ENCODE results near the gene ALX3.

ALX3 gene

GRCh38 chr1:110070671-110071242 is at the start of gene ALX3:
ALX3 (minus strand) TSS chr1:110070672; CDS start chr1:110070612, 60 bp downstream.
- Histone ChIP-seq H3K36me3 (ENCODE audit: insufficient read depth, insufficient read length, low read length) (no peaks in the 10 kb centered on the region), H3K9ac (ENCODE audit: insufficient read length, low read depth) (peak within 1 kb of the TSS; percentile 62), H3K4me3 (ENCODE audit: insufficient read length, low read depth) (peak within 1 kb of the TSS; percentile 37), H3K27me3 (ENCODE audit: insufficient read depth, insufficient read length) (peaks cover 97% of the 10 kb centered on the region), H3K9me3 (ENCODE audit: insufficient read depth, low read length) (no peaks in the 10 kb centered on the region), H3K4me1 (ENCODE audit: insufficient read depth, insufficient read length) (peaks cover 25% of the 10 kb centered on the region)
- DNase-seq (ENCODE audit: low read depth, low spot score): no peak
- TF ChIP-seq SUZ12 (IDR thresholded peaks at IDR 0.05; ENCODE audit: extremely low read depth, insufficient read depth, insufficient read length) (no peak), YY1 (IDR thresholded peaks at IDR 0.05; ENCODE audit: insufficient read depth, insufficient read length) (no peak), ZNF274 (IDR thresholded peaks at IDR 0.05; ENCODE audit: low read depth, low read length) (no peak)

- Histone ChIP-seq H3K4me3 (ENCODE audit: insufficient read length, low read depth) (no peak overlapping the region), H3K36me3 (ENCODE audit: insufficient read depth, insufficient read length, low read length) (no peaks in the 10 kb centered on the region), H3K4me1 (ENCODE audit: insufficient read depth, insufficient read length) (peaks cover 3% of the 10 kb centered on the region), H3K9ac (ENCODE audit: insufficient read length, low read depth) (no peak overlapping the region), H3K27me3 (ENCODE audit: insufficient read depth, insufficient read length) (no peaks in the 10 kb centered on the region), H3K9me3 (ENCODE audit: insufficient read depth, low read length) (peaks cover 28% of the 10 kb centered on the region)
- no peak for DNase-seq (ENCODE audit: low read depth, low spot score)
- no peak for TF ChIP-seq ZNF274 (IDR thresholded peaks at IDR 0.05; ENCODE audit: low read depth, low read length)
These were observed 49.4 kb upstream of the ALX3 start for GRCh38 chr1:110119843-110120242.

GRCh38 chr1:110118636-110119396 is 48.3 kb upstream of the ALX3 start:
- H3K27me3 ChIP-seq (ENCODE audit: insufficient read depth, insufficient read length): no peaks in the 10 kb centered on the region
- H3K9me3 ChIP-seq (ENCODE audit: insufficient read depth, low read length): peaks cover 19% of the 10 kb centered on the region
- DNase-seq (ENCODE audit: low read depth, low spot score): no peak
- H3K4me1 ChIP-seq (ENCODE audit: insufficient read depth, insufficient read length): peaks cover 4% of the 10 kb centered on the region
- no peak overlapping the region for H3K4me3 ChIP-seq (ENCODE audit: insufficient read length, low read depth)
- no peak for TF ChIP-seq SUZ12 (IDR thresholded peaks at IDR 0.05; ENCODE audit: extremely low read depth, insufficient read depth, insufficient read length)
- no peak for TF ChIP-seq ZNF274 (IDR thresholded peaks at IDR 0.05; ENCODE audit: low read depth, low read length)
- TF ChIP-seq YY1 (IDR thresholded peaks at IDR 0.05; ENCODE audit: insufficient read depth, insufficient read length): no peak
- no peaks in the 10 kb centered on the region for H3K36me3 ChIP-seq (ENCODE audit: insufficient read depth, insufficient read length, low read length)
- no peak overlapping the region for H3K9ac ChIP-seq (ENCODE audit: insufficient read length, low read depth)

- no peak for DNase-seq (ENCODE audit: low read depth, low spot score)
- Histone ChIP-seq H3K36me3 (ENCODE audit: insufficient read depth, insufficient read length, low read length) (no peaks in the 10 kb centered on the region), H3K9ac (ENCODE audit: insufficient read length, low read depth) (no peak overlapping the region), H3K9me3 (ENCODE audit: insufficient read depth, low read length) (no peaks in the 10 kb centered on the region), H3K27me3 (ENCODE audit: insufficient read depth, insufficient read length) (no peaks in the 10 kb centered on the region), H3K4me3 (ENCODE audit: insufficient read length, low read depth) (no peak overlapping the region), H3K4me1 (ENCODE audit: insufficient read depth, insufficient read length) (peaks cover 13% of the 10 kb centered on the region)
- no peak for TF ChIP-seq SUZ12 (IDR thresholded peaks at IDR 0.05; ENCODE audit: extremely low read depth, insufficient read depth, insufficient read length)
These were observed 44.3 kb upstream of the ALX3 start for GRCh38 chr1:110114784-110115183.

GRCh38 chr1:110114173-110114572 is 43.7 kb upstream of the ALX3 start:
- Histone ChIP-seq H3K4me1 (ENCODE audit: insufficient read depth, insufficient read length) (peaks cover 13% of the 10 kb centered on the region), H3K4me3 (ENCODE audit: insufficient read length, low read depth) (no peak overlapping the region), H3K9ac (ENCODE audit: insufficient read length, low read depth) (no peak overlapping the region), H3K27me3 (ENCODE audit: insufficient read depth, insufficient read length) (no peaks in the 10 kb centered on the region), H3K9me3 (ENCODE audit: insufficient read depth, low read length) (no peaks in the 10 kb centered on the region), H3K36me3 (ENCODE audit: insufficient read depth, insufficient read length, low read length) (no peaks in the 10 kb centered on the region)
- no peak for TF ChIP-seq YY1 (IDR thresholded peaks at IDR 0.05; ENCODE audit: insufficient read depth, insufficient read length)
- no peak for TF ChIP-seq ZNF274 (IDR thresholded peaks at IDR 0.05; ENCODE audit: low read depth, low read length)
- no peak for DNase-seq (ENCODE audit: low read depth, low spot score)

GRCh38 chr1:110113551-110113950 is 43.1 kb upstream of the ALX3 start:
- H3K27me3 ChIP-seq (ENCODE audit: insufficient read depth, insufficient read length): no peaks in the 10 kb centered on the region
- H3K9me3 ChIP-seq (ENCODE audit: insufficient read depth, low read length): no peaks in the 10 kb centered on the region
- no peak for TF ChIP-seq ZNF274 (IDR thresholded peaks at IDR 0.05; ENCODE audit: low read depth, low read length)
- no peak for TF ChIP-seq SUZ12 (IDR thresholded peaks at IDR 0.05; ENCODE audit: extremely low read depth, insufficient read depth, insufficient read length)
- TF ChIP-seq YY1 (IDR thresholded peaks at IDR 0.05; ENCODE audit: insufficient read depth, insufficient read length): no peak
- peaks cover 13% of the 10 kb centered on the region for H3K4me1 ChIP-seq (ENCODE audit: insufficient read depth, insufficient read length)
- no peak for DNase-seq (ENCODE audit: low read depth, low spot score)
- H3K9ac ChIP-seq (ENCODE audit: insufficient read length, low read depth): no peak overlapping the region
- H3K4me3 ChIP-seq (ENCODE audit: insufficient read length, low read depth): no peak overlapping the region
- H3K36me3 ChIP-seq (ENCODE audit: insufficient read depth, insufficient read length, low read length): no peaks in the 10 kb centered on the region

GRCh38 chr1:110112656-110113055 is 42.2 kb upstream of the ALX3 start:
- DNase-seq (ENCODE audit: low read depth, low spot score): no peak
- no peak for TF ChIP-seq ZNF274 (IDR thresholded peaks at IDR 0.05; ENCODE audit: low read depth, low read length)
- no peak for TF ChIP-seq YY1 (IDR thresholded peaks at IDR 0.05; ENCODE audit: insufficient read depth, insufficient read length)
- no peak for TF ChIP-seq SUZ12 (IDR thresholded peaks at IDR 0.05; ENCODE audit: extremely low read depth, insufficient read depth, insufficient read length)

More at GRCh38 chr1:110112656-110113055, 42.2 kb upstream of the ALX3 start:
- Histone ChIP-seq H3K36me3 (ENCODE audit: insufficient read depth, insufficient read length, low read length) (no peaks in the 10 kb centered on the region), H3K9me3 (ENCODE audit: insufficient read depth, low read length) (no peaks in the 10 kb centered on the region), H3K4me1 (ENCODE audit: insufficient read depth, insufficient read length) (peaks cover 13% of the 10 kb centered on the region), H3K9ac (ENCODE audit: insufficient read length, low read depth) (no peak overlapping the region), H3K27me3 (ENCODE audit: insufficient read depth, insufficient read length) (no peaks in the 10 kb centered on the region), H3K4me3 (ENCODE audit: insufficient read length, low read depth) (no peak overlapping the region)

All from NT2/D1 (cell line).